GM04504 (cell line): ENCODE data around the gene NRXN3.

Experiments used
- DNase-seq: peaks from one replicate; pipeline ENCODE4 v3.0.0-alpha.2; 2012; ENCODE audit warnings: low read depth

NRXN3 gene

DNA sequence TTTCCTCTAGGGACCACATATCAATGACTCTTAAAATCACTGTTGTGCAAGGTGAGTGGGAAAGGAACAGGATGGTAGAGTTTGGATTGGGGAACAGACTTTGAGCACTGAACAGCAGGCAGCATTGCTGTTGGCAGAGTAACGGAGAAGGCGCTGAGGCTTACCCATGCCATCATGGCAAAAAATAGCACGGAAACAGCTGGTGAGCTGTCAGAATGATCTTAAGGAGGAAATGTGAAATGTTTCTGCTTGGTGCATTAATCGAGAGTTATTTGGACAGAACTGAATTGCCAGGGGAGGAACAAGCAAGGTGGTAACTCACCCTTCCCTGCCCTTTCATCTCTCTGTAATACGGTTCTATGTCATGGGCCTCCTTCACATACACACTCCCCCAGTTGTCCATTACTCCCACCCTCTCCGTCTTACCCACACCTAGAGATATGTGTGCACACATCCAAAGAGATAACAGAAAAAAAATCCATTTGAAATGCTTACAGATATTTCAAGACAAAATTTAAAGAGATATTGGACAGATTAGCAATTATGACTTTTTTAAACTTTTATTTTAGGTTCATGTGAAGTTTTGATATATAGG lies 1468.6 kb downstream of the NRXN3 start:
- DNase-seq, result no peak

DNA sequence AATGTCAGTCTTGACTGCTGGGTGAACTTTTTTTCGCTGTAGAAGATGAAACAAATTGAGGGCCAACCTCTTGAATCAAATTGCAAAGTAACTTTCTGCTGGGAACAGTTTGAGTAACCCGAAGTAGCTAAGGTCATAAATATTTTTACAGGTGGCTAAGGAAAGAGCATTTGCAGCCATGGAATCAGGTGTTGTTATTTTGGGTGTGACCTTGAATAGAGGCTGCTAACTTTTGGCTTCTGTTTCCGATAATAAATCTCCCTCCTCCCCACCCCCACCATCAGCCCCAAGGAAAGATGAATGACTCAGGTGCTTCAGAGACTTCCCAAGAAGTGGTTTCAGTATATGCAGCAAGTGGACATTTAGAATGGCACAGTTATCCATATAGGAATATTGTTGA lies 1469.4 kb downstream of the NRXN3 start:
- no peak for DNase-seq

DNA sequence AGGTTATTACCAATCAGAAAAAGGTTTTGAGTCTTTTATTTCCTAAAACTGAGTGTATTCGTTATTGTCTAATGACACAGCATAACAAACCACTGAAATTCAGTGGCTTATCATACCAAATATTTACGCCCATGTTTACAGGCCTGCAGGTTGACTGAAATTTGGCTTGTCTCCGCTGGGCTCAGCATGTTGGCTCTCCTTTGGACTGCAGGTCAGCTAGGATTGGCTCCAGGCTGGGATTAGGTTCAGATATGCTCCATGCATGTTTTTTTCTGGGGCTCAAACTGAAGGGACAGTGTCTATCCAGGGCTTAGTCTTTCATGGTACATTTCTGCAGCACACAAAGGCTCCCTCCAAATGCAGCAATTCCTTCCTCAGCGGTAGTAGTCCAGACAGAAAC lies 1471.2 kb downstream of the NRXN3 start:
- DNase-seq, result no peak

DNA sequence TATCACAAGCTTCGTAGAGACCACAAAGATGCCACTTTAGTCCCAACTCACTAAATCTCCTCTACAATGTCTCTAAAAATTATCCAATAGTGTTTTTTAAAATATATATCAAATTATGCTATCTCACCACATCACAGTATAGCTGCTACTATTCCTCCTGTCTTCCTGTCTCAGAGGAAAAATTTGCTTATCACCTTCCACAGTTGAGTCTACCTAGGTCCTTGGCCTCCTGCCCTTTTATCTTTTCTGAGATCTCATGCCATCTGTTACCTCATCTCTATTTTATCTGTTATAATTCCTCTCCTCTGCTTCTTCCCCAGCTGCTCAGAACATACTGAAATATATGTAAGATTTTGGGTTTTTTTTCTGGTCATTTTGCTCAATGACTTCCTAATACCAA lies 1473.0 kb downstream of the NRXN3 start:
- no peak for DNase-seq

DNA sequence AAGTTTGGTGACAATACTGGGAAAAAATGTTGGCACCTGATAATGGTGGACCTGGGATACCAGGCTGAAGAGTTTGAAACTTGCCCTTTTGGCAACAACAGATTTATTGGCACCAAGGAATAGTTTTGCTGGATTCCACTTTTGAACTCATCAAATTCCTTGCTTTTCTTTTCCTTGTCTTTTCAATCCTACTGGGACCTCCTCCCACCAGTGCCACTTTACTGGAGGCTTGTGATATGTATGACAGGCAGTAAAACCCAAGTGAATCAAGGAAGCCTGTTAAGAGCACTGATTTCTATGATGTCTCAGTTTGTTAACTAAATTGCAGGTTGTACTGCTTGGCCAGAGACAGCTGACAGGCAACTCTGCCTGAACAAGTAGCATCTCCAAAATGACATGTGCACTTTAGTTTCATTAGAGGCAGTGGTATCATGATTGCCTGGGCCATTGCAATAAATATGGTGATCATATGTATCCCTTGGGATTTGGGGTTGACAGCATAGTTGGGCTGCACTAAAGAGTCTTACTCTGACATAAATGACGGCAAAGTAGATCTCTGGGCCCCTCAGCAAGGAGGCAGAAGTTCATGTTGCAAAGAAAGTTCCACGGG lies 1475.7 kb downstream of the NRXN3 start:
- DNase-seq, result no peak

DNA sequence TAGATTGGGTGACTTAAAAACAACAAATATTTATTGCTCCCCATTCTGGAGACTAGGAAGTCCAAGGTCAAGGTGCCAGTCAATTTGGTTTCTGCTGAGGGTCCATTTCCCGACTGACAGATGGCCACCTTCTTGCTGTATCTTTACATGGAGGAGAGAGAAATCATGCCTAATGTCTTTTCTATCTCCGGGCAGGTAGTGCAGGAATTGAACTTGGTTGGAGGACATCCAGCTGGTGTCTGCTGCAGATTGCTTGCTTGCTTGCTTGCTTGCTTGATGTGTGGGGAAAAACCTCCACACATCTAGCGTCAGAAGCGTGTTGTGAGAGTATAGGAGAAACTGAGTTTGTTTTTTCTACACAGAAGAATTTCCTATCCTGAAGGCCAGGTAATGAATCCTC lies 1479.7 kb downstream of the NRXN3 start:
- DNase-seq, result no peak

DNA sequence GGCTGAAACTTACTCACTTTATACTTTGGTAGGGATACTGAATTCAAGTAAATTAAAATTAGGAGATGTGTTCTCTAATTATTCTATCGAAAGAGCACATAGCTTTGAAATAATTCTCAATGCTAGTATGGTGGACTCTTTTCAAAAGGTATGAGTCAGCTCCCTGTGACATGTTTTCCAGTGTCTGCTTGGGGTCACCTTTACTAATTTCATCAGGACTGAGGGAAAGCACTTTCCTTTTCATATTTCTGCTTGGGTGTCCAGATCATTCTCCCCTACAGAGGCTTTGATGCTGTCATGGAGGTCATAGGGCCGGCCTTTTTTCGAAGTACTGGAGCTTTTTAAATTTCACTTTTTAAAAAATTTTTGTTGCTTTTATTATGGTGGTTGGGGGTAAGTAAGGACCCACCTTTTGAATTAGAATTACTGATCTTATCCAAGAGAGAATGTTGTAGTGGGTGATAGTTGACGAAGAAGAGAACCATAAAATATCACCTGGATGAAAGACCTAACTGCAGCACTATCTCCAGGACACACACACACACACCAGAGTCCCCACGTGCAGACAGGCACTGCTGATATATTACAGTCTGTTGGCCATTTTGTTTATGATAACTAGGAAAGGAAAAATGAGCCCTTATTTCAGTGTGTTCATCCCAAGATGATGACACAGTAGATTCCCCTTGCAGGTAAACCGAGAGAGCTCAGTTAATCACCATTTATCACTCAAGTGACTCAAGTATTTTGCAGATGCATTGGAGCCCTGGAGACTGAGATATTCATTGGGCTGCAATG lies 1482.5 kb downstream of the NRXN3 start:
- DNase-seq, result no peak

DNA sequence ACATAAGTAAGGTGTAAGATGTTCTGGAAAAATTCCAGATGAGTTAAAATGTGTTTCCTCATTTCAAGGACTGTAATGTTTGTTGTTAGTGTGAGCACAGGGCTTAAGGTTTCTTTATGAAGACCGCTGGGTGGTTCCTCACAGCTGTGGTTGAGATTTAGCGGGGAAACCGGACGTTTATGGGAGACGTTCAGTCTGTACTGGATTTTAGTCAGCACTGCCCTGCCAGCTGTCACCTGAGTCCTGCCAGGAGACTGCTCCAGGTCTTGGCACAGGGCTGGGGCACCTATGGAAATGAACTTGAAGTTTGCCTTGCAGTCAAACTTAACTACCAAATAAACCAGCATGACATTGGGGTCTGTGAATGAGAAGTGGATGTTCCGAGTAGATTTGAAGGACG lies 1485.9 kb downstream of the NRXN3 start:
- no peak for DNase-seq

DNA sequence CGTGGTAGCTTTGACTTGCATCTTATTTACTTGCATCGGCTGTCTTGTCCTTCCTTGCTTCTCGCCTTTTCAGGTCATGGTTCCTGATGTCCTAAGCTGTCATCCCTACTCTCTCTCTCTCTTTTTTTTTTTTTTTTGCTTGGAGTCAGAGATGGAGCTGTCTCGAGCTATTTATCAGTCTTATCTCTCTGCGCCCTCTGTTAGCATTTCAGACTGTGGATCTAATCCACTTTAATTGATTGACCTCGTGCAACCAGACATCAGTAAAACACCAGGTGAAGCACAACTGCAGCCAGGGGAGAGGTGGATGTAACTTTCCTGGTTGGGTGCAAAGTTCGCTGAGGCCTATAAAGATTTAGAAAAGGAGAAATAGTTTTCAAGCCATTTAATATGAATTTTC lies 1486.3 kb downstream of the NRXN3 start:
- no peak for DNase-seq

DNA sequence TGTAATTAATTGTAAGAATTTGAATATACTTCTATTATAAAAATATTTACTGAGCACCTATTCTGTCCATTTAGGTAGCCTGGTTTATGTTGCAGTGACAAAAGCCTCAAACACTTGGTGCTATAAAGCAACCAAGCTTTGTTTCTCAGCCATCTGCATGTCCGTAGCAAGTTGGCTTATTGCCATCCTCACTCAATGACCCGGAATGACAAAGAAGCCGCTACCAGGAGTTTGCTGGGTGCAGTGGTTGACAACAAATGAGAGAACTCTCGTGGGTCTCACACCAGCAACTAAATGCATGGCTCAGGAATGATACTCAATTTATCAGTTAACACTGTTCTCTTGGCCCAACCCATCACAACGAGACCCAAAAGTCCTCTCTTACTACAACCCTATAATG lies 1488.0 kb downstream of the NRXN3 start:
- DNase-seq, result no peak

DNA sequence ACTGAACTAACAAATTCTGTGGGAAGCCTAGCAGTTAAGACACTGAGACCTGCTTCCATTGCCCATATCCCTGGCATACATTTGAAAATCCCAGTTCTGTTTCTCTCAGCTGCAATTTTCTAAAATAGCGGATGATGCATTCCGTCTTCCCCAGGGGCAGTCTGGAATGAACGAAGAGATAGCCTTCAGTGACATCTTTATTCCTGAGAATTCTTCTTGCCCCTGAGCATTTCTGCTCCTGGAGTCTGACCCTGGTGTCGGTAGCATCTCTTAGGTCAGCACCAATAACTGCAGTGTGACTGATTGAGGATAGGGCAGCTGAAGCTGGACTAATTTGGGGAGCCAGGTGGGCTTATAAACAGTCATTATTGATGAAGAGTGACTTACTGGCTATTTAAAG lies 1488.6 kb downstream of the NRXN3 start:
- DNase-seq, result no peak

DNA sequence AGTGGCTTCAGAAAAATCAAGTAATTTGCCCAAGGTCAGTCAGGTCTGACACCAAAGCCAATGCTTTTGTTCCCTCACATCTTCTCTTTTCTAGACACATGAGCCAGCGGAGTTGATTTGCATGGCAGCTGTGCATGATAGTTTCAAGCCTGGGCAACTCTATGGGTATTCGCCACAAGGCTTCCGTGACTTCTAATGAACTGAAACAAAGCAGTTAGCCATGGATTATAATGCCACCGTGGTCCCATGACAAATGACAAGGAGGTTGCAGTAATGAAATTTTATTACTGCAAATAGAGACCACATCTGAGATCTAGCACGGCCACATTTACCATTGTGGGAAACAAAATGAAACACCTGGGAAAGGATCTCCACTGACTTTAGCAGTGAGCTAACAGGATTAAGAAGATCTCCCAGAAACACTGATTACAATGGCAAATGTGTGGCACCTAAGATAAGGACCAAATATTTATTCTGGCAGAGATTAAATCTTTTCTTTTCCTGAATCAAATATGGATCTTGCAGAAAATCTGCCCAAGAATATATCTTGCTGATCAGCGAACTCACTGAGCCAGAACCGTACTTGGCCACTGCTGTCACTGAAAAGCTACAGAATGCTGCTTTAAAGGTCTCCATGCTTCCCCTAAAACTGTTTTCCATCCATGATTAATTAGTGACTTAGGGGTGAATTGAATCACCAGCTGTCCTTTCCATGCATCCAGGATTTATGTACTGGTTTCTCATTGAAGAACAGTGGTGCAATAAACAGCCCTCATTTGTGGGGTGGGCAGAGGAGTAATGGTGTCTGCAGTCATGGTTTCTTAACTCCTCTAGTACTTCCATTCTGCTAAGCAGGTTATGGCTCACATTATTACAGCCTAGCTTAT lies 1490.1 kb downstream of the NRXN3 start:
- DNase-seq, result no peak

DNA sequence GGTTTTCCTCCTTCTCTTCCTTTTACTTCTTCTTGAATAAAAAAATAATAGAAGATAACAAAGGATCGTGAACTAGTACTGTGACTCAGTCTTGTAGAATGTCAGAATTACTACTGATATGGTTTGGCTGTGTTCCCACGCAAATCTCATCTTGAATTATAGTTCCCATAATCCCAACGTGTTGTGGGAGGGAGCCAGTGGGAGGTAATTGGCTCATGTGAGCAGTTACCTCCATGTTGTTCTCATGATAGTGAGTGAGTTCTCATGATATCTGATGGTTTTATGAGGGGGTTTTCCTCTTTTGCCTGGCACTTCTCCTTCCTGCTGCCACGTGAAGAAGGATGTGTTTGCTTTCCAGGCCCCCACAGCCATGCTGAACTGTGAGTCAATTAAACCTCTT lies 1491.6 kb downstream of the NRXN3 start:
- no peak for DNase-seq

DNA sequence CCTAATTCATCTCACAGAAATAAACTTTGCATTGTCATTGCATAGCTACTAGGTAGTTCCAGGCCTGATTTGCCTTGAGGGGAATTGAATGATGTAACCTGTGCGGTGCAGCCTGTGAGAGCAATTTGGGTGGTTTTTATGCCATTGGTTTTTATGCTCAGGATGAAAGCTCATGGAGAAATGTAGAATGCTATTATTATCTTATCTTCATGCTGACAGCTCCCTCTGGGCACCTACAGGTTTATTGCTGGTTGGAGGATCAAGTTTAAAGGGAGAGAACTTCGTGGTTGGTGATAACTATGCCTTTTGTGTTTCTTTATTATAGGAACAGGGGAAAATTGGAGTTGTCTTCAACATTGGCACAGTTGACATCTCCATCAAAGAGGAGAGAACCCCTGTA lies 1493.3 kb downstream of the NRXN3 start:
- no peak for DNase-seq

DNA sequence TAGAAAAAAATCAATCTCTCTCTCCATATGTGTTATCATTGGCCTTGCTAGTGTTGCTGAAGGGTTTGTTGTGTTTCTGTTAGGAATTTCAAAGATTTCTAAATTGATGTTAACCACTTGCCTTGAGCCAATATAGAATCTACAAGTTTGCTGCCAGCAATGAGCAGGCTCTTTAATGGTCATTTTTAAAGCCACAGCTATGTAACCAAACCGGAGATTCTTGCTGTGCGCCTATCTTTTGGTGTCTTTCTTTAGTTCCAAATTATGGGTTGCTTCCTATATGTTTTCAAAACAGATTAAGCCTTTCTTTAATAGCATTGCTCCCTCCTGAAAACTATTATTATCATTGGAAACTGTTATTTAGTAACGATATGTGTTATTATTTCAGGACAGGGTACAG lies 1495.4 kb downstream of the NRXN3 start:
- no peak for DNase-seq

DNA sequence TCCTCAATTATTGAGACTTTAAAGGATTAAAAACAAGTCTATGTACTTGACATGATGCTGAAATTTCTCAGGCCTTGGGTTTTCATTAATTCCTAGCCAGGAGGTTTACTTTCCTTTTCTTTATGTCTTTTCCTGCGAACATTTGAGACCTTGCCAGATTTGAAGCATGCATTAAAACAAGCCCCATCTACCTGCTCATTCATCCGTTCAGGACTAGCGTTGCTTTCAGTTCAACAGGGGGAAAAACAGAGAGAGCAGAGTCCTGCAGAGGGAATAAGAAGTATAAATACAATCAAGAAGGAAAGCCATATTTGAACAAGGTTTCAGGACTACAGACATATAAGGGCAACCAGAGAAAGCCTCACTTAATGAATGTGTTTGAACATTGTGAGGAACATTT lies 1498.8 kb downstream of the NRXN3 start:
- DNase-seq, result no peak

DNA sequence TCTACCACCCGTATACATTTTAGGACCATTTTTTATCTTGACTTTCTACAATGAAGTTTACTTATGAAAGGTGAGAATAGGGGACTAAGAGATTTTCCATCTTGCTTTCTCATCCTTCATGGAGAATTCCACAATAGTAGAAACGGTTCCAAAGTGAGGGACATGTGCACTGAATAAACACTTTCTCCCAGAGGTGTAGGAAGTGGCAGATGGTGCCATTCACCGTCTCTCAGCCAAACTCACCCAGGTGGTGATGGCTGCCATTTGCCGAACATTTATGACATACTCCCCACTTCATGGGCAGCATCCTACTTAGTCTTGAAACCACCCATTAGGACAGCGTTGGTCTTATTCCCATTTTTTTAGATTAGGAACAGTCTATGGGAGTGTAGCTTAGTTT lies 1500.6 kb downstream of the NRXN3 start:
- DNase-seq, result no peak

DNA sequence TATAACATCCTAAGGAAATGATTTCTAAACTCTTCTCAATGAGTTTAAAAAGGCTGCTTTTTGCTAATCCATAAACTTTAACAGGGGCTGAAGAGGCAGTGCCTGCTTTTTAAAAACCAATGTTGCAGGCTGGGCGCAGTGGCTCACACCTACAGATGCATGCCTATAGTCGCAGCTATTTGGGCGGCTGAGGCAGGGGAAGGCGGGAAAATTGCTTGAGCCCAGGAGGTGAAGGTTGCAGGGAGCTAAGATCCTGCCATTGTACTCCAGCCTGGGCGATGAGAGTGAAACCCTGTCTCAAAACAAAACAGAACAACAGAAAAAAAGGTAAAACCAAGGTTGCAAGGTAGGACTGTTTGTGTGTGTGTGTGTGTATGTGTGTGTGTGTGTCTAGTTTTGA lies 1509.9 kb downstream of the NRXN3 start:
- no peak for DNase-seq

DNA sequence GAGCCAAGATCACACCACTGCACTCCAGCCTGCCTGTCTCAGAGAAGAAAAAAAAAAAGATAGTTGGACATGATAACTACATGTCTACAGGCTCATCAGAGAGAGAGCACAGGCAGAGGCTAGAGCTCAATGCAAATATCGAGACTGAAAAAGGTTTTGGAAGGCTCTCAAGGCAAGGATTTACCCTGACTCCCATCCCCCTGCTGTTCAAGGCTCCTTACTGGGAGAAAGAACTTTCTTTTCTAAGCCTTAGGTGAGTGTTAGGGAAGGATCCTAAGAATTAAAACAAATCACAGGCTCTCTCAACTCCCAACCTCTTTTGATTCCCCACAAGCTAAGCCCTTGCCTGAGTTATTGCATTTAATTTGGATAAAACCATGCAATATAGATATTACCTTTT lies 1516.0 kb downstream of the NRXN3 start:
- DNase-seq, result no peak

DNA sequence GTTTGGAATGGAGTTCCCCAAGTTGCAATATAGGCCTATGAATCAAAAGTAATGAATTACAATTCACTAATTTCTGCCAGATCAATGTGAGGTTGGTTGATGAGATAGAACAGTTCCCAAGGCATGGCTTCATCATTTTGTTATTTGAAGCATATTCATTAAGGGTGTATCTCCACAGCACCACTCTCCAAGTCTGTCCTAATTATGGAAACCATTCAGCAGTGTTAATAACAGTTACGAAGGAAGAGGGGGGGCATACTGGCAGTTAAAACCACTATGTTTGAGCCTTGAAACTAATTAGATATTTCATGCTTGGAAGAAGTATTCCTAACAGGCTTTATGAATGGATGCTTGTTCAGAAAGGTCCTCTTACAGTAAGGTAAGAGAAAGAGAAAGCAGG lies 1520.8 kb downstream of the NRXN3 start:
- DNase-seq, result no peak

DNA sequence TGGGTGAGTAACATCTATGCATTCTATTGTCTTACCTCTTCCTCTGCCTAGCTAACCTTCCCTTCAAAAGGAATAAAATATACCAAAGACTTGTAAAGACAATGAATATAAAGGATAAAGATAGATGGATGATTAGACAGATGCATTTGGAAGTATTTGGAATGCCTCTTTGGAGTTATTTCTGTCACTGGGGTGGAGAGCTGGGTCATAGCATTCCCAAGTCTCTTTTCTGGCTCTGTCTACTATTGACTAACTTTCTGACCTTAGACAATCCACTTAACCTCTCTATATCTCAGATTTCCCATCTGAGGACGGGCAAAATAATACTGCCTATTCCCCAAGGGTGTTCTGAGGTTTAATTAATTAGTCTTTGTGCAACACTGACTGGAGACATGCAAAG lies 1523.8 kb downstream of the NRXN3 start:
- no peak for DNase-seq

DNA sequence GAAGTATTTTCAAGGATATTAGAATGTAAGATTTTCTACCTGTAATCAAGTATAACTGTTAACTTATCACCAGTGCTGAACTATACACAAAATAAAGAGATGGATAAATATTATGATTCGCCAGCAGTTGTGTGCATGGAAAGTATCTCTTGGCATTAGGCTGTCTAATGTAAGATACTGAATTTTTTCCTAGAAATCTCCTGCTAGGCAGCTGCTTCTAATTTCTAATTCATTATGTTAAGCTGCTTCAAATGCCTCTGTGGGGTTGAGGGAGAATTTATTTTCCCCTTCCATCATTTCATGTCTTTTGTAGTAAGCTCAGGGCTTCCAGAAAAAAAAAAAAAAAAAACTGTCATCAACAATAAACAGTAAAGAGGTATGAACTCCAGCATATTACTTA lies 1525.1 kb downstream of the NRXN3 start:
- DNase-seq, result no peak

DNA sequence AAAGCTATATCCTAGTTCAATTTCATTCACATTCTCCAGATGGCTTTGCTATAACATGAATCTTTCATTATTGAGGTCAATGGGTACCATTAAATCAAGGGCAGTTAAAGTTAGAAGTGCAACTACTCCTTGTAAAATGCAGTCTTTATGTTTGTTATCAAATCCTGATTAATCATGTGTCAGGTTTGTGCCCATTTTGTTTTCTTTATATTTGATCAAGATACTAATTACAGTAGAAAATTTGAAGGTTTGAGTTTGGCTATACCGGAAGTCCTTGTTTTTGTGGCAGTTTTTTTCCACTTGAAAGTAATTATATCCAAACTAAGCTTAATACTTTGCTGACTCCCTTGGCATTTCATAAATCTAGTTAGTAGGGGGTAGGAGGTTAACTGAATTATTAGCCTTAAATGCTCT lies 1528.1 kb downstream of the NRXN3 start:
- DNase-seq, result no peak
